Prostate gland (tissue), 2 donors: Measurements from ENCODE around the gene ANKS4B.

Experiments
- POLR2A ChIP-seq: fragments of 450-650 bp; IDR thresholded peaks from one replicate; pipeline ENCODE4 v1.6.1; 2016; ENCODE audit warnings: antibody characterized with exemption, mild to moderate bottlenecking
- POLR2AphosphoS5 ChIP-seq: sonication (generic); formaldehyde crosslinking; IDR thresholded peaks from one replicate; pipeline ENCODE4 v1.6.1; 2017; ENCODE audit warnings: antibody characterized with exemption
- TF ChIP-seq, protein P1 (sequence below), 4 experiments: fragments of 200-600 bp in 2 of 4; fragments of 450-650 bp in 2 of 4; sonication (generic) in 2 of 4; IDR thresholded peaks; 1 replicate in 3 of 4; 2 replicates in 1 of 4; pipeline ENCODE4 v1.5.1; 2016 to 2019; ENCODE audit warnings: antibody characterized with exemption in 4 of 4, mild to moderate bottlenecking in 2 of 4, moderate library complexity in 2 of 4

DNA sequence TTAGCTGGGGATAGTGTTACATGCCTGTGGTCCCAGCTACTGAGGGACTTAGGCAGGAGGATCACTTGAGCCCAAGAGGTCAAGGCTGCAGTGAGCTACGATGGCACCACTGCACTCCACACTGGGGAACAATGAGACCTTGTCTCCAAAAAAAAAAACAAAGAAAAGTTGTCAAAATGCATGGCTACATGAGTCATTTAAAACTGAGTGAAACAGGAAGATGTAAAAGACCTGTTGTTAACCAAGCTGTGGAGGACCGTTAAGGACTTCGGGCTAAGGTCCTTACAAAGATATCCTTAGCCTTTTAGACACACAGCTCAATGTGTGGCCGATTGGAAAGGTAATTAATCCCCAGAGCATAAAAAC, 47.2 kb upstream of the ANKS4B start:
- TF ChIP-seq POLR2AphosphoS5 (no peak), POLR2A (no peak)
- TF ChIP-seq, protein P1, sequence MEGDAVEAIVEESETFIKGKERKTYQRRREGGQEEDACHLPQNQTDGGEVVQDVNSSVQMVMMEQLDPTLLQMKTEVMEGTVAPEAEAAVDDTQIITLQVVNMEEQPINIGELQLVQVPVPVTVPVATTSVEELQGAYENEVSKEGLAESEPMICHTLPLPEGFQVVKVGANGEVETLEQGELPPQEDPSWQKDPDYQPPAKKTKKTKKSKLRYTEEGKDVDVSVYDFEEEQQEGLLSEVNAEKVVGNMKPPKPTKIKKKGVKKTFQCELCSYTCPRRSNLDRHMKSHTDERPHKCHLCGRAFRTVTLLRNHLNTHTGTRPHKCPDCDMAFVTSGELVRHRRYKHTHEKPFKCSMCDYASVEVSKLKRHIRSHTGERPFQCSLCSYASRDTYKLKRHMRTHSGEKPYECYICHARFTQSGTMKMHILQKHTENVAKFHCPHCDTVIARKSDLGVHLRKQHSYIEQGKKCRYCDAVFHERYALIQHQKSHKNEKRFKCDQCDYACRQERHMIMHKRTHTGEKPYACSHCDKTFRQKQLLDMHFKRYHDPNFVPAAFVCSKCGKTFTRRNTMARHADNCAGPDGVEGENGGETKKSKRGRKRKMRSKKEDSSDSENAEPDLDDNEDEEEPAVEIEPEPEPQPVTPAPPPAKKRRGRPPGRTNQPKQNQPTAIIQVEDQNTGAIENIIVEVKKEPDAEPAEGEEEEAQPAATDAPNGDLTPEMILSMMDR (IDR thresholded peaks at IDR 0.05), result no peak
